ENCODE measurements around the gene NEUROD2.
A peak's percentile ranks its signal among the peaks of the same experiment; 100 is the strongest.
"Not testable (repeated sequence)": the region's sequence is repeated elsewhere in the genome, so short reads cannot be mapped to it uniquely, and the experiment has no call there.

The NEUROD2 gene

GRCh38 chr17:39601758-39602532 lies 5.8 kb downstream of the NEUROD2 start:
- DNase-seq = no peak

DNA sequence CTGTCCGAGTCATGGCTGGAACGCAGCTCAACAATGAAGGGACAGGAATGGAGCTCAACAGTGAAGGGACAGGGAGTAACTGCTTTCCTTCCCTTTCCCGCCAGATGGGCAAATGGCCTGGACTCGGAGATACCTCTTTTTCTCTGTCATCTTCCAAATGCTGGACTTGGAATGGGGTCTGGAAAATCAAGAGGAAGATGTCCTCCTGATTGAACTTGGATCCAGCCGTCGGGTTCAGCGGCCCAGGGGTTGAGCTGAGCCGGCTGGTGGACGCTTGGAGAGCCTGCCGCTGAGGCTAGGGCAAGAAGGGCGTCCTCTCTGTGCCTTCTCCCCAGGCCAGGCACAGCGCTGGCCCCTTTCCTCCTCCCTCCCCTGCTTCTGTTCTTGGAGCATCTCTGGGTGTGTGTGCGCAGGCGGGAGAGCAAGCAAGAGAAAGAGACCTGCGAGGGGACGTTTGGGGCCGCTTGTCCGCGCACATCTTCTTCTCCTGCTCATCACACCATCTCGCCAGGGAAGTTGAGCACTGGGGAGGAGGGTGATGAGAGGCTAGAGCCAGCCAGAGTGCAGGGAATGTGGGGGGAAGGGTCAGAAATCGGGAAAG lies 6.6 kb downstream of the NEUROD2 start:
- DNase-seq = no peak

GRCh38 chr17:39600288-39600996 lies 7.3 kb downstream of the NEUROD2 start:
- DNase-seq = no peak

DNA sequence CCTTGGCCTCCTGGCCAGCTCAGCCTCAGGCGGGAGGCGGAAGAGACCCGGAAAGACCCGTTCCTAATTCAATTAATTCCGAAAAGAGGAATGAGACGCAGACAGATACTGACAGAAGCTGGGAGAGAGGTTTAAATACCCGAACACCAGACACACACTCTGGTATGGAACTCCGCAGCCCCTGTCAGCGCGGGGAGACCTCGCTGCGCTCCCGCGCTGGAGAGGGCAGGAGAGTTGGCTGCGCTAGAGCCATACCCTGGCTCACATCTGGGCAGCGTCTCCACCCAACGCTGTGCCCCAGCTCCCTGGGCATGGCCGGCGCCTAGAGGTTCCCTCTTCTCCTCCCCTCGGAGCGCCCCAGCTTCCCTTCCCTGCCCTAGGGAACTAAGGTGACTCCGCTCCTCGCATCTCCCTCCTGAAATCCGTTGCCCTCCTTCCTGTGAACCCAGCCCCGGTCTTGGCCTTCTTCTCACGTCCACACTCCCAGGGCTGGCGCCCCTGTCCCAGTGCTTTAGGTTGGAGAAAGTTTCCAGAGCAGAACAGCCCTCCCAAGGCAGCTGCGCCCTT lies 8.0 kb downstream of the NEUROD2 start:
- DNase-seq = no peak

- no peak for DNase-seq
Measured at GRCh38 chr17:39599004-39599664, 8.6 kb downstream of the NEUROD2 start.

DNA sequence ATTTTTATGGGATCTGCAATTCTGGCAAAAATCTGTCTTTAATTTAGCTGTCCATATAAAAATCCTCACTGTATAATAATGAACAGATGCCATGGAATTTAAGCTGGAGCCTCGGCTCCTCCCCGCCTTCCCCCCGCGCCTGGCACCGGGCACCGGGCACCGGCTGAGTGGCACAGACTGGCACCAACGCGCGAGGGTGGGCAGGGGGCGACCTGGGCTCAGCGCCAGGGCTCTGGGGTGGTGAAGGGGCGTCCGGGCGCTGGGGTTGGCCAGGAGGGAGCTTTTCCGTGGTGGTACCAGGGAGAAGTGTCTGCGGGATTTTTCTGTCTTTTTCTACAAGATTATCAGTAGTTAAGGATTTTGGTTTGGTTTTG lies 9.1 kb downstream of the NEUROD2 start:
- no peak for DNase-seq

DNA sequence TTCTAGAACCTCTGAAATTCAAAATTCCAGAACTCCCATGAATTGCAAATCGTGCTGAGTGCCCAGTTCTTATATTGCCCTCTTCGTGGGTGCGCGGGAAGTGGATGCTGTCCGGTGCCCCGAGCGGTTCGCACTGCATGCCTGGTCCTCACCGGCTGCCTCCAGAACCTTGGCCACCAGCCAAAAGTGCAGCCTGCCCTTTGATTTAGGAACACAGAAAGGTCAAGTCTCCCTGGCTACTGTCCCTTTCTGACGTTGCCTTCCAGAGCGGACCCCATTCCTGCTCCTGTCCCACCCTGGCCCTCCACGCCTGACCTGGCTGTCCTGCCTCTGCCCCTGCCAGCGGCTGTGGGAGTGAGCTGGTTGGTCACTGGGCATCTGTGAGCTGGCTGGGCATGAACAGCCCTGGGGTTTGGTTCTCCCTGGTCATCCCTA lies 9.7 kb downstream of the NEUROD2 start:
- no peak for DNase-seq

GRCh38 chr17:39597372-39598046 lies 10.2 kb downstream of the NEUROD2 start:
- no peak for DNase-seq

GRCh38 chr17:39596543-39597267 lies 11.0 kb downstream of the NEUROD2 start:
- DNase-seq = no peak

GRCh38 chr17:39595928-39596510 lies 11.7 kb downstream of the NEUROD2 start:
- no peak for DNase-seq

- DNase-seq = no peak
Measured at GRCh38 chr17:39595294-39595693, 12.4 kb downstream of the NEUROD2 start.

DNA sequence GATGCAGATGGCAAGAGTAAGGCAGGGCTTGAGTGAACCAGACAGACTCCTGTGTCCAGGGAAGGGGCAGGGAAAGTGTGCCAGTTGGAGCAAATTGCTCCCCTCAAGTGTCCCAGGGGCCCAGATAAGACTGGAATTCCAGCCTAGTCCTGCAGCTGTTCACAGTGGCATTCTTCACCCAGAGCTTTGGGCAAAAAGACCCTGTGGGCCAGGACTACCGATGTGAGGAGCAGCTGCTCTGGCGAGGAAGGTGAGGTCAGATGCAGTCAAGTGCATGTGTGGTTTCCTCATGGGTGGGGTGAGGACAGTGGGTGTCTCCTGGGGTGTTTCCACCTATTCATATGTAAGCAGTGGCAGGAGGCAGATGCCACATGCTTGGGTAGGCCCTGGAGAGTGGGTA lies 14.3 kb downstream of the NEUROD2 start:
- DNase-seq = no peak

DNA sequence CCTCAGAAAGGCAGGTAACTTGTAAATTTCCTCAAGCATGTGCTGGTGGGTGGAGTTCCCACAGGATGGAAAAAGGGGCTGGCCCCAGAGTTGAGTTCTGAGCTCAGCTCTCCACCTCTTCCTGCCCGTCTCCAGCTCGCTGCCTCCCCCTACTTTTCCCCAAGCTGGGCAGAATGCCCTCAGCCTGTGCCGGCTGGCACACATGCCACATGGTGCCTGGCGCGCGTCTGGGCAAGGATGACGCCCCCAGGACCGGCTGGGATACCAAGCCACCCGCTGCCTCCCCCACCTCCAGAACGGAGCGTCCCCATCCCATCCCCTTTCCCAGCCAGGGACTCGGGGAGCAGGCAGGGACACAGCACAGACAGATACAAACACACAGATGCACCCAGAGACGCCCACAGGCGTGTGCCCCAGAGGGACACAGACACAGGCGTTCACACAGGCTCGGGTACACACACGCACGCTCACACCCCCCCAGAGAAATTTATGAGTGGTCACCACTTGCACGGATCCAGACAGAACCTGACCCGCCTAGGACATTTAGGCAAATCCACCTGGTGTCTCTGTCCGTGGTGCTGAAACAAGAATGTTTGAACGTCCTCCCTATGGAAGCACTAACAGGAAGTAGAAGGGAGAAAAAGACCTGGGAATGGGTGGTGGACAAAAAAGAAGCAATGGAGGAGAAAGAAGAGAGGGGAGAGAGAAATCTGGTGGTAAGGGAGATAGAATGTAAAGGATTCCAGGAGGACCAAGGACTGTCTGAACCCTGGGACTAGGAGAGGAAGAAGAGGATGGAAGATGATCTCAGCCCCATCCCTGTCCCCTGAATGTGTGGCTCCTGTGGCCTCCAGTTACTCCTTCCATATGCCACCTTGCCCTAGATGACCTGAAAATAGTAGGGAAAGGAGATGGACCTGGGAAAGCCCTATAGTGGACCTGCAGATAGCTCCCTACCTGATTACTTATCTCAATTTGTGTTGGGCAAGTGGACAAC lies 15.5 kb downstream of the NEUROD2 start:
- peak; percentile 61 for DNase-seq

DNA sequence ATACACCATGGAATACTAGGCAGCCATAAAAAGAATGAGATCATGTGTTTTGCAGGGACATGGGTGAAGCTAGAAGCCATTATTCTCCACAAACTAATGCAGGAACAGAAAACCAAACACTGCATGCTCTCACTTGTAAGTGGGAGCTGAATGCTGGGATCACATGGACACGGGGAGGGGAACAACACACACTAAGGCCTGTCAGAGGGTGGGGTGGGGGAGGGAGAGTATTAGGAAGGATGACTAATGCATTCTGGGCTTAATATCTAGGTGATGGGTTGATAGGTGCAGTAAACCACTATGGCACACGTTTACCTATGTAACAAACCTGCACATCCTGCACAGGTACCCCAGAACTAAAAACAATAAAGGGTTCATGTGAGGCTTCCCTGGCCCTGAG lies 17.5 kb downstream of the NEUROD2 start:
- not testable (repeated sequence) for DNase-seq

DNA sequence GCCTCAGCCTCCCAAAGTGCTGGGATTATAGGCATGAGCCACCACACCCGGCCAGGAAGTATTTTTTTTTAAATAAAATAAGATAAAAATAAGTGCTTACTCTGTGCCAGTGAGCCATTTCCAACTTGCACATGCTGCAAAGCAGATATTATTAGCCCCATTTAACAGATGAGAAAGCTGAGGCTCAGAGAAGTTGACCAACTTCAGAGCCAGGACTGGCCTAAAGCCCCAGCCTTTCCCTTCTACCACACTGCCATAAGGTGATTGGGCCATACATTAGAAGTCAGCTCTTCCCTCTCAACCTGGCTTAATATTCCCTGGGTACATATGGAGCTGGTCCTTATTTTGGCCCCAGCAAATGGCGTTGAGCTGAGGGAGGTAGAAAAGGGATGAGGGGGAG lies 25.1 kb downstream of the NEUROD2 start:
- DNase-seq = no peak

DNA sequence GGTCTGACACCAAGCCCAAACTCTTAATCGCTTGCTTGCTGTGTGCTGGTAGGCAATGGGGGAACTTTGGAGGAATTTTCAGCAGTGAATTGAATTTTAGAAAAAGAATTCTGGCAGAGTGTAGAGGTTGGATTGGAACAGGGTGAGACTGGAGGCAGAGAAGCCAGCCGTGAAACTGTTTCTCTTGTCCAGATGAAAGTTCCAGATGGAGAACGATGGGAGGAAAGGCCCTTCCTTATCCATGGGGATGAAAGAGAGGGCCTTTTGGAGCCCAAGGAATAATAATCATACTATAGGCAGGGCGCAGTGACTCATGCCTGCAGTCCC lies 26.0 kb downstream of the NEUROD2 start:
- no peak for DNase-seq

GRCh38 chr17:39581071-39581758 lies 26.5 kb downstream of the NEUROD2 start:
- DNase-seq = no peak

DNA sequence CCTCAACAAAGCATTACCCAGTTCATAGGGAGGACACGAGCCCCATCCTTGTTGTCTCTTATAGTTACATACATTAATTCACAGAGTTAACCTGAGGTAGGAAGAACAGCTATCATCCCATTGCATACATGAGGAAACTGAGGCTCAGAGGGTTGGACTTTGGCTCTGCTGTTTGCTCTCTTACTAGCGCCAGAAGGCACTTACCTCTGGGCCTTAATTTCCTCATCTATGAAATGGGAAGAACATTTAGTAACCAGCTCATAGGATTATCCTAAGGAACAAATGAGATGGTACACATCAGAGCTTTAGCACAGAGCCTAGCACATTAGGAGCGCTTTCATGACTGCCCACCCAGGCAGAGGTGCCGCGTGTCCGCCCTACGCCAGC lies 27.6 kb downstream of the NEUROD2 start:
- no peak for DNase-seq

DNA sequence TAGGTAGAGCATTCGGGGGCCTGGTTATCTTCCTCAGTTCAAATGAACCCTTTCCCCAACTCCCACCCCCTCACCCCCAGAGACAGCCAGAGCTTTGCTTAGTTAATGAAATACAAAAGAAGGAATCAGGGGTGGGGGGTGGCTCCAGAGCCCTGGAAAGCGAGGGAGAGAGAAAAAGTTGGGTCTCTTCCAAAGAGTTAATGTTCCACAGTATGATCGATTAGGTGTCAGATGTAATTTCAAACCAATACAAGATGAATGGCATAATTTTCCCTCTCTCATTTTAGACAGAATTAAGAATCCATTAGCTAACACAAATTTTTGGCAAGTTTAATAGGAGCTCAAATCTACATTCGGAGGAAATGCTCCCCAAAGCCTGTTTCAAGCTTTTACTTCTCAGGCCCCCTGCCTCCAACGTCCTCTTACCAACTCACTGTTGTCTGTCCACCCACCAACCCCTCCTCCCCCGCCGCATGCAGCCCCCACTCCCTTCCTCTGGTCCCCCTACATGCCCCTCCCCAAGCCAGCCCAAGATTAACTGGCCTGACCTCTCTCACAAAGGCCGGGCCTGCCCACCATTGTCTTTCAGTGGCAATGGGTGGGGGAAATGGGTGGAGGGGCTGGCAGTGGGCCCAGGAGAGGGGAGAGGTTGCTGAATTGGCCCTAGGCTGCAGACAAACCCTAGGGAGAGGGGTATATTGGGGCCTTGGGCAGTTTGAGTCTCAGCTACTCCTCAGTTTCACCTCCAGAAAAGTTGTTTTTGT lies 28.2 kb downstream of the NEUROD2 start:
- DNase-seq = no peak
